GM12801 (cell line): ENCODE measurements around the gene MMP12.

Source experiments
- TF ChIP-seq, protein P1 (sequence below): IDR thresholded peaks from one replicate; pipeline ENCODE4 v1.5.1; 2011; ENCODE audit warnings: control low read depth; ENCODE audit not compliant: insufficient read length; ENCODE audit errors: extremely low read depth

The MMP12 gene

DNA sequence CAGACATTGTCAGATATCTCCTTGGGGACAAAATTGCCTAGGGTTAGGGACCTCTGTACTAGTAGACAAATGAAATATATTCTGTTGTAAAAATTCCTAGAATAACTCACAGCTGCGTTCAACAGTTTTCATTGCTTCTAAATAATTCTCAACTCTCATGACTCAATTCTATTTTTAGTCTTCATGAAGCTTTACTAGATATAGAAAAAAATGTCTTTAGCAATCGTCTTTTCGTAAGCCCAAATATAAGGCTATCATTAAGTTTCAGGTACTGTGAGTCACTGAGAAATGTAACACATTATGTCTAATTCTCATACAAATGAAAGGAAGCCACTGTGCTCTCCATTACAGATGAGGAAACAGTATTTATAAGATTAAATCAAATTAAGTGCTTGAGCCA, 6.4 kb downstream of the MMP12 start:
- TF ChIP-seq, protein P1, sequence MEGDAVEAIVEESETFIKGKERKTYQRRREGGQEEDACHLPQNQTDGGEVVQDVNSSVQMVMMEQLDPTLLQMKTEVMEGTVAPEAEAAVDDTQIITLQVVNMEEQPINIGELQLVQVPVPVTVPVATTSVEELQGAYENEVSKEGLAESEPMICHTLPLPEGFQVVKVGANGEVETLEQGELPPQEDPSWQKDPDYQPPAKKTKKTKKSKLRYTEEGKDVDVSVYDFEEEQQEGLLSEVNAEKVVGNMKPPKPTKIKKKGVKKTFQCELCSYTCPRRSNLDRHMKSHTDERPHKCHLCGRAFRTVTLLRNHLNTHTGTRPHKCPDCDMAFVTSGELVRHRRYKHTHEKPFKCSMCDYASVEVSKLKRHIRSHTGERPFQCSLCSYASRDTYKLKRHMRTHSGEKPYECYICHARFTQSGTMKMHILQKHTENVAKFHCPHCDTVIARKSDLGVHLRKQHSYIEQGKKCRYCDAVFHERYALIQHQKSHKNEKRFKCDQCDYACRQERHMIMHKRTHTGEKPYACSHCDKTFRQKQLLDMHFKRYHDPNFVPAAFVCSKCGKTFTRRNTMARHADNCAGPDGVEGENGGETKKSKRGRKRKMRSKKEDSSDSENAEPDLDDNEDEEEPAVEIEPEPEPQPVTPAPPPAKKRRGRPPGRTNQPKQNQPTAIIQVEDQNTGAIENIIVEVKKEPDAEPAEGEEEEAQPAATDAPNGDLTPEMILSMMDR = no peak

DNA sequence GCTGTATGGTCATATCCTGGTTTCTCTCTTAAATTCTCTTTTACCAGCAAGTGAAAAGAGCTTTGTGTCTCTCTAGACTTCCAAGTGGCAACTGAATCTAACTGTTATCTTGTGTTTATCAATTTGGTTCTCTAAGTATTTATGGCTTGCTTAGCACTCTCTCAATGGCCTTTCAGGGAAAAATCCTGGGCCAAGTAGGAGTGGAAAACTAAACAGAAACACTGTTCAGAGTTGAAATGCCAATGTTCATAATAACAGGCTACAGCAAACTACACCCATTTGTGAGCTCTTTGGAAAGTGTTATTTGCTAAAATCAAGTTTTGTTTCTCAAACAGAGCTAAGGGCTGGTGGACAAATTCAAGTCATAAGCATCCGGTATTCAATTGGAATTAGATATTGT, 10.1 kb downstream of the MMP12 start:
- TF ChIP-seq, protein P1 = no peak

DNA sequence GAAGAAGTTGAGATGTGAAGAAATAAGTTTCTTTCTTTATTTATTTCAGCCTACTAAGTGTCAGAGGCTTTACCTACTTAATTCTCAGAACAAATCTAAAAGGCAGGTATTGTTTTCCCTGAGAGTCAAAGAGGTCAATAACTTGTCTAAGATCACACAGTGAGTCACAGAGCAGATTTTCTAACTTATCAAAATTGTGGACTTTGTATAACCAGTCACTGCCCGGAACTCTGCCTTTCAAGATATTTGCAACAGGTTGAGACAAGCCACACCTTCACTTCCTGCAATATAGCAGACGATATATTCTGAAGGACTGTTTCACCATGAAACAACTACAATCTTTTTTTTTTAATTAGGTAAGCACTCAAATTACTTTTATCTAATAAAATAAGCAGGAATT, 20.8 kb downstream of the MMP12 start:
- TF ChIP-seq, protein P1 = no peak

DNA sequence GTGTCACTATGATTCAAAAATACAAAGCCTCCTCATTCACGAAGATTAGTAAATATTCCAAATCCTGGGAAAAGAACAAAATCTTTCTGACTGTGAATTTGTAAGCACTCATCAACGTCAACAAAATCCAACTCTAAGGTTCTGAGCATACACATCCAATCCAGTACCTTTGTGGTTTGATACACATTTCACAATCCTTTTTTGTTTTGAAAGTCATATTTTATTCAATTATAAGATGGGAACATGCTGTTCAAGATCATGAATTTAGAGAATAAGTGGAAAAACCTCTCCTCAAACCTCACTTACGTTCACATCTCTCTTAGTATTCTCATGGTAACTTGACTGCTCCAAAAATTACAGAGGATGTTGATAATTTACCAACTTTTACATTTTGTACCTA, 21.7 kb downstream of the MMP12 start:
- TF ChIP-seq, protein P1 = no peak

DNA sequence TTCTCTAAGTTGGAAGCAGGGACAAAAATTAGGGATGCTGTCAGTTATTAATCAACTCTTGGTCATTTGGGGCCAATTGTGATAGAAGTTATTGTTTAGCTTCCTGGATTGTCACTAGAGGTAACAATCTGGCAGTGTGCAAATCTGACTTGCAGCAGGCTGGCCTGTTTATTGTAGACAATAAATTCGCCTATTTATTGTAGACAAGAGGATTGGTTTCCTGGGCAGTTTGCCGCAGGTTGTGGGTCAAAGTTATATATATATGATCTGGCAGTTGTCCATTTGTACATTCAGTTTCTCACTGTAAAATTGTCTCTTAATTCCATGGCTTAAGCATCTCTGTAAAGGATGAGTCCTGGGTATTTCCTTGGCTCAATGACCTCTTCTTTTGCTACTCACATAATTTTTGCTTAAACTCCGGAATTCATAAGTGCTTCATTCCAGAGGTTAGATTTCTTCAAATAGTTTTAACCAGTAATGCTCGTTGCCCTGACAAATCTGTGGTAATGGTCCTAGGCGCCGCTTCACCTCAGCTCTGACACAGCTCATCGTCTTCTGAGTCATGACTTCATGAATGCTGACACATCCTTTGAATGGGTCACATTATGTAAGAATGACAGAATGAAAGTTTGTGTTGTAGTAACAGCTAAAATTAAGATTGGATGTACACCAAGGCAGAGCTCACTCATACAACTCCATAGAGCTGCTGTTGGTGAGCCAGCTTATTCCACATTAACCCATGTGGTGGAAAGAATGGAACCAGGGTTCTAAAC, 23.6 kb downstream of the MMP12 start:
- TF ChIP-seq, protein P1 = no peak

DNA sequence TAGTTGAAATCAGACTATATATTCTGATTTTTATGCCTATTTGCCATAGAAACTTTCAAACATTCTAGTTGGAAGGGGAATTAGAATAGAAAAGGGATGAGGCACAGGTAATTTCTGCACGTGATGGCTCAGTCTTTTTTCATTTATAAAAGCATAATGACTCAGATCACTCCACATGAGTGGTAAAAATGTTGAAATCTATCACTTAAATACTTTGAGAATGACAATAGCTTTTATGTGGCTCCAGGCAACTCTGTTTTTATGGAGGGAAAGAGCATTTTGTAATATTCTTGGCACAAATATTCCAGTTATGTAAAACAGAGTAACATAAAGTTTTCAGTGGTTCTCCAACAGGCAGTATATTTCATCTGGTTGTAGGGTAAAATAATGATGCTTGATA, 25.5 kb downstream of the MMP12 start:
- TF ChIP-seq, protein P1 = no peak

DNA sequence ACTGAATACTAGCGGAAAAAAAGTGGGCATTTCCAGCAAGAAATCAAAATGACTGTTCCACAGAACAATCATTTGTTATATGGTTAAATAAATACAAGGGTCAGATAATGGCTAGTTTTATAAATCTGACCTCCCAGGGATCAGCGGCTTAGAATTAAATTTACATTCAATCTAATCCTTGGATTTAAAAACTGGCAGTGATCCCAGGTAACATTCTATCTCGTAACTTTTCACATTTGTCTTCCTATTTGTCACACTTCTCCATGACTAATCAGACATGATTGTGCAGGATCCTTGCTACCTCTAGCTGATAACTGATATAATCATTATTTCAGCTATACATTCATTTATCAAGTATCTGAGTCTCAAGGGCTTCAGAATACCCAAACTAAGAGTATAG, 28.5 kb downstream of the MMP12 start:
- TF ChIP-seq, protein P1 = no peak

DNA sequence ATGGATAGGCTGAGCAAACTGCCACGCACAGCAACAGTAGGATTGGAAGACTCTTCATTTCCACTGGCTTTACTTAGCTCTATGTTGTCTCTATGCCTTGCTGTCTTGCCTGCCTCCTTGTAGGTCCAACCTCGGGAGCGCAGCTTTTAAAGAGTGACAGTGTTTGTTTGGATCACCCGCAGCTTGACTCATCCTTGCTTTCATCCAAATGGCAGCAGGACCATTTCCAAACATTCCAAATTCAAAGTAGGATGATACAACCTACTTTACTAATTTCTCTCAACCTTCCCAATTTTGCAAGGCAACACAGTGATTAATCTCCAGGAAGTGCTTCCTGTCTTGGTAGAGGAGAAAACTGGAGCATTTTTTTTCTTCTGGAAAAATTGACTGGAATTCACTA, 31.3 kb downstream of the MMP12 start, which contains the start of gene MMP3:
MMP3 (minus strand) TSS at position 121 of the 400 bp plus-strand sequence; CDS start at position 58, 63 bp downstream.
- TF ChIP-seq, protein P1 = no peak
